Gastrocnemius medialis (tissue), 4 donors: ENCODE data around the gene NLGN1. TPM values are rescaled to one million over a fixed set of nuclear protein-coding genes. Genes with fewer than 3 reads are reported as not detected.

Experiments
- ATAC-seq, 2 donors: fragments of 150-250 bp; one replicate each; pipeline ENCODE4 v1.9.1; 2016
- DNase-seq, 2 donors: peaks; one replicate each; pipeline ENCODE4 v3.0.0-alpha.2; 2019
- H3K27ac ChIP-seq, 4 donors: fragments of 200-600 bp; sonication (generic); 1 replicate in 1 of 4; 2 replicates in 3 of 4; pipeline ENCODE4 v1.5.1; 2016 to 2018; ENCODE audit warnings: mild to moderate bottlenecking in 2 of 4, moderate library complexity in 1 of 4
- H3K27me3 ChIP-seq, 3 donors: fragments of 200-600 bp; sonication (generic) in 2 of 3; 1 replicate in 1 of 3; 2 replicates in 2 of 3; pipeline versions ENCODE4 v1.5.1 to v1.6.0; 2016 to 2019; ENCODE audit warnings: mild to moderate bottlenecking in 1 of 3, moderate library complexity in 1 of 3
- H3K36me3 ChIP-seq, 2 donors: fragments of 200-600 bp; sonication (generic) in 1 of 2; one replicate each; pipeline ENCODE4 v1.5.1; 2017 to 2018
- H3K4me1 ChIP-seq, 2 donors: fragments of 200-600 bp; sonication (generic) in 1 of 2; one replicate each; pipeline ENCODE4 v1.5.1; 2016 to 2017; ENCODE audit warnings: mild to moderate bottlenecking in 2 of 2
- H3K4me3 ChIP-seq, 4 donors: fragments of 200-600 bp; sonication (generic) in 3 of 4; 1 replicate in 1 of 4; 2 replicates in 3 of 4; pipeline ENCODE4 v1.5.1; 2016 to 2019; ENCODE audit warnings: mild to moderate bottlenecking in 2 of 4
- H3K9me3 ChIP-seq, 3 donors: fragments of 200-600 bp; sonication (generic) in 2 of 3; 1 replicate in 1 of 3; 2 replicates in 2 of 3; pipeline ENCODE4 v1.5.1; 2016 to 2019
- CTCF ChIP-seq, 5 experiments: fragments of 450-650 bp in 3 of 5; fragments of 200-600 bp in 2 of 5; sonication (generic) in 2 of 5; IDR thresholded peaks in 4 of 5; conservative IDR thresholded peaks in 1 of 5; 1 replicate in 4 of 5; 2 replicates in 1 of 5; pipeline ENCODE4 v1.5.1; 2016 to 2019; ENCODE audit warnings: antibody characterized with exemption in 5 of 5, mild to moderate bottlenecking in 3 of 5, moderate library complexity in 3 of 5
- POLR2A ChIP-seq, 2 donors: fragments of 450-650 bp; IDR thresholded peaks; one replicate each; pipeline ENCODE4 v1.6.1; 2017; ENCODE audit warnings: antibody characterized with exemption in 2 of 2, mild to moderate bottlenecking in 2 of 2, moderate library complexity in 2 of 2
- in situ Hi-C, 4 donors: fragments of 200-750 bp; cut with MboI; loops; one replicate each; pipeline versions ENCODE4 v1.15.0 to v1.8.0; 2017; ENCODE audit warnings: low sequenced_read_pairs in 4 of 4
- intact Hi-C: fragments of 100-400 bp; cut with DNase I; formaldehyde crosslinking; loops from one replicate; pipeline ENCODE4 v1.15.1; 2023; ENCODE audit warnings: low total_unique reads
- total RNA-seq, 4 donors: library from RNA; depleted of rRNA; stranded (reverse); fragments of >200 nt; gene quantifications; one replicate each; pipeline versions ENCODE4 v1.1.0 to v1.2.3, GENCODE V29; 2016

Gene NLGN1
- total RNA-seq, 4 donors from 2014 or later, result 0.52 to 1.9 (median 1.1) TPM

DNA sequence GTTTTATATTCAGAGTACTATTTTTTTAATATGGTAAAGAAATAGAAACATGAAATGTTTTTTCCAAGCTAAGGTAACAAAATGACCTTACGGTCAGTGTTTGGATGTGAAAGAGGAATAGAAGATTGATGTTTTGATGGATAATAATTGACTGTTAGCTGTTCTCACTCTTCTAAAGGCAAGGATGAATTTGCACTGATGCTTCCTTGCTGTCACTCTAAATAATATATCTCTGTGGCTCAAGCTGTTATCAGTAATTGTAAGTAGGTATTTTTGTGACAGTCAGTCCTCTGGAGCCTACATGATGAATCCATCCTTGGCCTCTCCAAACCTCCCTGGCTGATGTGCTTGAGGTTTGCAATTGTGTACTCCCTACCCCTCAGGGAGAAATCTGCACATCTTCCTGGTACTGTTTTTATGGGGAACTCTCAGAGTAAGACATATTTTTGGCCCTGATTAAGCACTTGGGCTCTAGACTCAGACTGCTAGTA is 283.7 kb downstream of the NLGN1 start:
- no peak overlapping the region for H3K4me3 ChIP-seq
- DNase-seq (no peak), ATAC-seq (no peak)
- in situ Hi-C loops (no loop called here), intact Hi-C loops (no loop called here)
- no peaks in the 10 kb centered on the region for H3K36me3 ChIP-seq
- no peaks in the 10 kb centered on the region for H3K9me3 ChIP-seq
- TF ChIP-seq POLR2A (IDR thresholded peaks at IDR 0.05) (no peak), CTCF (IDR thresholded peaks at IDR 0.05 in 4 of 5, conservative IDR thresholded peaks at IDR 0.05 in 1 of 5) (no peak)
- H3K4me1 ChIP-seq, result no peaks in the 10 kb centered on the region
- H3K27ac ChIP-seq, result no peak overlapping the region
- H3K27me3 ChIP-seq, result no peaks in the 10 kb centered on the region

GRCh38 chr3:173685456-173685855 is 287.9 kb downstream of the NLGN1 start:
- Histone ChIP-seq H3K4me3 (no peak overlapping the region), H3K36me3 (no peaks in the 10 kb centered on the region), H3K27ac (no peak overlapping the region), H3K9me3 (no peaks in the 10 kb centered on the region), H3K4me1 (no peaks in the 10 kb centered on the region), H3K27me3 (no peaks in the 10 kb centered on the region)
- TF ChIP-seq POLR2A (IDR thresholded peaks at IDR 0.05), result no peak
- no peak for TF ChIP-seq CTCF (IDR thresholded peaks at IDR 0.05 in 4 of 5, conservative IDR thresholded peaks at IDR 0.05 in 1 of 5)
- in situ Hi-C loops, result no loop called here
- DNase-seq (no peak), ATAC-seq (no peak)
- intact Hi-C loops, result no loop called here

DNA sequence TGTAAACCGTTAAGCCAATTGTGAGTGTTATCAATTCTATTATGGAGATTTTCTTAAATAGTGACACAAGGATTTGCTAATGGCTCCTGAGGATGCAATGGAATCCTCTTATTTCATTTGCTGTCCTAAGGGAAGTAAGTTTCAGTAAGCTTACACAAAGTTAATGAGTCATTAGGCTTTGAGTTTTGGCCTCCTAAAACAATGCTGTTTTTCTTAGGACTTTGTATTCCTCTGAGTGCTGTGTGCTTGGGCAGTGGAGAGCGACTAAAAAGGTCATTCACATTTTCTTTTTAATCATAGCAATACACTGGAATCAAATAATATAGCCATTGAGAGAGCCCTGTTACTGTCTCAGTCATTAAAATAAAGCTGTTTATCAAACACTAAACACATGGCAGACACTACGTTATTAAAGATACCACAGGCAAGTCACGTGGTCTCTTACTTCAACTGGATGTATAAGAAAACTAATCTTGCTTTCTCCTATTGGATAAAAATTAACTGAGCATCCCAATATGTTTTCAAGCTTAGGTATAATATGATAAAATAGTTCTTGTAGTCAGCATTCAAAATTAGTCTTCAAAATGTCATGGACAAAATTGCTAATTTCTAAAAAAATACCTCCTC is 290.8 kb downstream of the NLGN1 start:
- ATAC-seq, result no peak
- TF ChIP-seq POLR2A (IDR thresholded peaks at IDR 0.05), result no peak
- no peak for TF ChIP-seq CTCF (IDR thresholded peaks at IDR 0.05 in 4 of 5, conservative IDR thresholded peaks at IDR 0.05 in 1 of 5)
- Histone ChIP-seq H3K4me3 (no peak overlapping the region), H3K27me3 (no peaks in the 10 kb centered on the region), H3K27ac (no peak overlapping the region), H3K4me1 (no peaks in the 10 kb centered on the region), H3K9me3 (no peaks in the 10 kb centered on the region), H3K36me3 (no peaks in the 10 kb centered on the region)
- intact Hi-C loops (no loop called here), in situ Hi-C loops (no loop called here)
- DNase-seq, result no peak

GRCh38 chr3:173690542-173691180 is 293.1 kb downstream of the NLGN1 start:
- Histone ChIP-seq H3K4me3 (no peak overlapping the region), H3K36me3 (no peaks in the 10 kb centered on the region), H3K27me3 (no peaks in the 10 kb centered on the region), H3K4me1 (no peaks in the 10 kb centered on the region), H3K9me3 (no peaks in the 10 kb centered on the region), H3K27ac (no peak overlapping the region)
- DNase-seq, result no peak
- in situ Hi-C loops (no loop called here), intact Hi-C loops (no loop called here)
- no peak for ATAC-seq
- no peak for TF ChIP-seq POLR2A (IDR thresholded peaks at IDR 0.05)
- TF ChIP-seq CTCF (IDR thresholded peaks at IDR 0.05 in 4 of 5, conservative IDR thresholded peaks at IDR 0.05 in 1 of 5), result no peak
